H9 (cell line): ENCODE data around the gene UCMA. TPM values are rescaled to one million over a fixed set of nuclear protein-coding genes. Genes with fewer than 3 reads are reported as not detected.

ENCODE experiments used
- DNase-seq: peaks from one replicate; pipeline ENCODE4 v3.0.0-alpha.2; 2017
- H2AFZ ChIP-seq: one replicate; pipeline ENCODE4 v1.6.1; 2013; ENCODE audit warnings: mild to moderate bottlenecking, low read length, control low read depth, moderate library complexity
- H2AK5ac ChIP-seq: 2 replicates; pipeline ENCODE4 v1.6.1; 2013; ENCODE audit warnings: low read length, control low read depth, mixed read lengths; ENCODE audit not compliant: insufficient read length
- H2BK120ac ChIP-seq: one replicate; pipeline ENCODE4 v1.6.1; 2013; ENCODE audit warnings: low read depth, mild to moderate bottlenecking, low read length, control low read depth, inconsistent platforms; ENCODE audit not compliant: poor library complexity, severe bottlenecking
- H2BK12ac ChIP-seq: 2 replicates; pipeline ENCODE4 v1.6.1; 2013; ENCODE audit warnings: low read length, control low read depth, mixed read lengths, low read depth; ENCODE audit not compliant: insufficient read length
- H2BK15ac ChIP-seq: 2 replicates; pipeline ENCODE4 v1.6.1; 2013; ENCODE audit warnings: low read depth, low read length, control low read depth
- H2BK20ac ChIP-seq: one replicate; pipeline ENCODE4 v1.6.1; 2013; ENCODE audit warnings: low read depth, mild to moderate bottlenecking, low read length, control low read depth, inconsistent platforms; ENCODE audit not compliant: poor library complexity, severe bottlenecking
- H2BK5ac ChIP-seq: 2 replicates; pipeline ENCODE4 v1.6.1; 2013; ENCODE audit warnings: low read length, control low read depth, mixed read lengths; ENCODE audit not compliant: insufficient read length
- H3K14ac ChIP-seq: 2 replicates; pipeline ENCODE4 v1.6.1; 2013; ENCODE audit warnings: low read length, control low read depth; ENCODE audit not compliant: insufficient read depth
- H3K18ac ChIP-seq: 2 replicates; pipeline ENCODE4 v1.6.1; 2013; ENCODE audit warnings: low read depth, mild to moderate bottlenecking, mixed read lengths, low read length, control low read depth; ENCODE audit not compliant: insufficient read length
- H3K23ac ChIP-seq: 2 replicates; pipeline ENCODE4 v1.6.1; 2013; ENCODE audit warnings: low read length, control low read depth, mixed read lengths, low read depth; ENCODE audit not compliant: insufficient read length
- H3K23me2 ChIP-seq: 2 replicates; pipeline ENCODE4 v1.6.1; 2013; ENCODE audit warnings: low read depth, mild to moderate bottlenecking, mixed read lengths, low read length, control low read depth; ENCODE audit not compliant: insufficient read length, poor library complexity, severe bottlenecking
- H3K27ac ChIP-seq: 2 replicates; pipeline ENCODE4 v1.5.1; 2013; ENCODE audit warnings: low read length, control low read depth, mixed read lengths, low read depth; ENCODE audit not compliant: insufficient read length
- H3K27me3 ChIP-seq: 2 replicates; pipeline ENCODE4 v1.6.1; 2013; ENCODE audit warnings: low read length, control low read depth, inconsistent platforms; ENCODE audit not compliant: insufficient read depth
- H3K4ac ChIP-seq: 2 replicates; pipeline ENCODE4 v1.6.1; 2013; ENCODE audit warnings: low read depth, mild to moderate bottlenecking, control low read depth, inconsistent platforms, low read length, moderate library complexity
- H3K4me1 ChIP-seq: 2 replicates; pipeline ENCODE4 v1.6.1; 2013; ENCODE audit warnings: low read length, control low read depth, inconsistent platforms; ENCODE audit not compliant: insufficient read depth
- H3K4me2 ChIP-seq: 2 replicates; pipeline ENCODE4 v1.6.1; 2013; ENCODE audit warnings: low read length, control low read depth, mixed read lengths; ENCODE audit not compliant: insufficient read length, insufficient read depth
- H3K56ac ChIP-seq: 2 replicates; pipeline ENCODE4 v1.6.1; 2013; ENCODE audit warnings: low read depth, mild to moderate bottlenecking, mixed read lengths, low read length, control low read depth; ENCODE audit not compliant: insufficient read length
- H3K79me1 ChIP-seq: 2 replicates; pipeline ENCODE4 v1.6.1; 2013; ENCODE audit warnings: low read depth, mild to moderate bottlenecking, moderate library complexity, low read length, control low read depth, inconsistent platforms; ENCODE audit not compliant: insufficient read depth, poor library complexity, severe bottlenecking
- H3K79me2 ChIP-seq: 2 replicates; pipeline ENCODE4 v1.6.1; 2013; ENCODE audit warnings: low read length, control low read depth, inconsistent platforms; ENCODE audit not compliant: insufficient read depth
- H3K9ac ChIP-seq: 2 replicates; pipeline ENCODE4 v1.6.1; 2013; ENCODE audit warnings: low read length, control low read depth, mixed read lengths; ENCODE audit not compliant: insufficient read length; ENCODE audit errors: extremely low read depth
- H3K9me3 ChIP-seq: one replicate; pipeline ENCODE4 v1.6.1; 2013; ENCODE audit warnings: low read depth, low read length, inconsistent platforms; ENCODE audit not compliant: control insufficient read depth
- H3T11ph ChIP-seq: one replicate; pipeline ENCODE4 v1.6.1; 2013; ENCODE audit warnings: mild to moderate bottlenecking, low read length, control low read depth, inconsistent platforms
- H4K20me1 ChIP-seq: one replicate; pipeline ENCODE4 v1.6.1; 2013; ENCODE audit not compliant: control insufficient read depth, insufficient read length, insufficient read depth
- H4K5ac ChIP-seq: 2 replicates; pipeline ENCODE4 v1.6.1; 2013; ENCODE audit warnings: low read depth, mild to moderate bottlenecking, mixed read lengths, low read length, control low read depth; ENCODE audit not compliant: insufficient read length
- H4K8ac ChIP-seq: replicated peaks from 2 replicates; pipeline ENCODE4 v1.6.1; 2013; ENCODE audit warnings: low read length, control low read depth, mixed read lengths, low read depth; ENCODE audit not compliant: insufficient read length
- H4K91ac ChIP-seq: 2 replicates; pipeline ENCODE4 v1.6.1; 2013; ENCODE audit warnings: low read depth, mild to moderate bottlenecking, moderate library complexity, mixed read lengths, low read length, control low read depth; ENCODE audit not compliant: insufficient read length
- H3K27ac Mint-ChIP-seq, 3 experiments: 2 replicates in 2 of 3; 3 replicates in 1 of 3; pipeline ENCODE4 v1.8.0; 2020 to 2021; ENCODE audit warnings: mixed read lengths in 3 of 3, mild to moderate bottlenecking in 1 of 3, moderate library complexity in 1 of 3
- H3K27me3 Mint-ChIP-seq: 2 replicates; pipeline ENCODE4 v1.8.0; 2021; ENCODE audit warnings: low read depth, mild to moderate bottlenecking, moderate library complexity, mixed read lengths
- H3K36me3 Mint-ChIP-seq, 3 experiments: 2 replicates in 2 of 3; 3 replicates in 1 of 3; pipeline ENCODE4 v1.8.0; 2020 to 2021; ENCODE audit warnings: low read depth in 3 of 3, mixed read lengths in 3 of 3; ENCODE audit not compliant: insufficient read depth in 1 of 3
- H3K4me1 Mint-ChIP-seq, 2 experiments: 2 replicates each; pipeline ENCODE4 v1.8.0; 2020; ENCODE audit warnings: mixed read lengths in 2 of 2
- H3K4me3 Mint-ChIP-seq, 2 experiments: 2 replicates in 1 of 2; 3 replicates in 1 of 2; pipeline ENCODE4 v1.8.0; 2020 to 2021; ENCODE audit warnings: mild to moderate bottlenecking in 2 of 2, mixed read lengths in 2 of 2, moderate library complexity in 1 of 2
- H3K9me3 Mint-ChIP-seq, 2 experiments: 2 replicates in 1 of 2; 3 replicates in 1 of 2; pipeline ENCODE4 v1.8.0; 2020; ENCODE audit warnings: mild to moderate bottlenecking in 2 of 2, mixed read lengths in 2 of 2, moderate library complexity in 1 of 2
- WGBS: extraction: QIAGEN DNeasy Blood & Tissue Kit; methylation state at CpG from one replicate; pipeline ENCODE4 v1.1.7; 2013; ENCODE audit warnings: missing lambda C conversion rate, low lambda C conversion rate, mixed read lengths; ENCODE audit not compliant: insufficient read length; ENCODE audit errors: extremely low coverage; 5-methylcytosine and 5-hydroxymethylcytosine counted together
- total RNA-seq: library from RNA; stranded (reverse); gene quantifications from 2 replicates; pipeline ENCODE4 v1.2.1, GENCODE V29; 2021
- TF ChIP-seq, protein P1 (sequence below): fragments of 200-600 bp; sonication (generic); conservative IDR thresholded peaks from 3 replicates; pipeline ENCODE4 v1.8.0; 2021; ENCODE audit warnings: antibody characterized with exemption, mild to moderate bottlenecking

The UCMA gene
- total RNA-seq, 1 experiment from 2014 or later: not detected

DNA sequence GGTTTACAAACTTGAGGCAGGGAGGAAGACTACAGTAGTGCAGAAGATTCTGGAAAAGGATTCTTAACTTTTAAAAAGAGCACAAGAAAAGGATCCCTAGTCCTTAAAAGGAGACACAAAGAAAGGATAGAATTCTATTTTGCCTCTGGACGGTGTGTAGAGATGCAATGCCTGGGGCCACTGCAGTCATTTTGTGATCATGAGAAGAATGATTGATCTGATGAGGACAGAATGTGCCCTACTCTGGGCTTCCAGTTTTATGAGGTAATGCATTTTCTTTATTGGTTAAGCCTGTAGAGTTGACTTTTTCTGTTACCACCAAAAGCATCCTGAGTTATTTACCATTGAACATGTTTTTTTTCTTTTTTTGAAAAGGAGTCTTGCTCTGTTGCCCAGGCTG lies 28.3 kb upstream of the UCMA start:
- Histone ChIP-seq H2BK5ac (no peak overlapping the region), H3K9ac (no peak overlapping the region), H3K23ac (no peak overlapping the region), H2BK120ac (no peak overlapping the region), H3K4me2 (no peak overlapping the region), H2BK15ac (no peak overlapping the region), H4K20me1 (no peaks in the 10 kb centered on the region), H3K23me2 (no peaks in the 10 kb centered on the region), H3K18ac (no peak overlapping the region), H2AFZ (no peak overlapping the region), H3K79me2 (no peaks in the 10 kb centered on the region), H3T11ph (no peak overlapping the region), H4K5ac (no peak overlapping the region), H3K14ac (no peak overlapping the region), H2BK20ac (no peak overlapping the region), H3K56ac (no peak overlapping the region), H2AK5ac (no peak overlapping the region), H3K9me3 (no peaks in the 10 kb centered on the region), H3K79me1 (no peaks in the 10 kb centered on the region), H4K91ac (no peak overlapping the region), H2BK12ac (no peak overlapping the region), H3K27ac (no peak overlapping the region), H3K27me3 (no peaks in the 10 kb centered on the region), H3K4me1 (no peaks in the 10 kb centered on the region), H3K4ac (no peak overlapping the region), H4K8ac (no peak overlapping the region)
- peaks cover 7 to 16% of the 10 kb centered on the region in 2 experiments; a peak in 4 of 5 replicates for H3K9me3 Mint-ChIP-seq
- TF ChIP-seq, protein P1, sequence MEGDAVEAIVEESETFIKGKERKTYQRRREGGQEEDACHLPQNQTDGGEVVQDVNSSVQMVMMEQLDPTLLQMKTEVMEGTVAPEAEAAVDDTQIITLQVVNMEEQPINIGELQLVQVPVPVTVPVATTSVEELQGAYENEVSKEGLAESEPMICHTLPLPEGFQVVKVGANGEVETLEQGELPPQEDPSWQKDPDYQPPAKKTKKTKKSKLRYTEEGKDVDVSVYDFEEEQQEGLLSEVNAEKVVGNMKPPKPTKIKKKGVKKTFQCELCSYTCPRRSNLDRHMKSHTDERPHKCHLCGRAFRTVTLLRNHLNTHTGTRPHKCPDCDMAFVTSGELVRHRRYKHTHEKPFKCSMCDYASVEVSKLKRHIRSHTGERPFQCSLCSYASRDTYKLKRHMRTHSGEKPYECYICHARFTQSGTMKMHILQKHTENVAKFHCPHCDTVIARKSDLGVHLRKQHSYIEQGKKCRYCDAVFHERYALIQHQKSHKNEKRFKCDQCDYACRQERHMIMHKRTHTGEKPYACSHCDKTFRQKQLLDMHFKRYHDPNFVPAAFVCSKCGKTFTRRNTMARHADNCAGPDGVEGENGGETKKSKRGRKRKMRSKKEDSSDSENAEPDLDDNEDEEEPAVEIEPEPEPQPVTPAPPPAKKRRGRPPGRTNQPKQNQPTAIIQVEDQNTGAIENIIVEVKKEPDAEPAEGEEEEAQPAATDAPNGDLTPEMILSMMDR: no peak
- no CpG with 5 or more reads among the region's 1 CpG for WGBS
- peaks cover 4% of the 10 kb centered on the region for H3K27me3 Mint-ChIP-seq
- no peak overlapping the region for H3K4me3 Mint-ChIP-seq
- H3K27ac Mint-ChIP-seq: no peak overlapping the region
- DNase-seq: no peak
- peaks cover 3 to 4% of the 10 kb centered on the region in 2 experiments; a peak in 1 of 4 replicates for H3K4me1 Mint-ChIP-seq
- H3K36me3 Mint-ChIP-seq: peaks cover 0 to 6% (median 6%) of the 10 kb centered on the region in 3 experiments; a peak in 4 of 7 replicates
